Measurements from ENCODE around the gene GPR146. TPM values are rescaled to one million over a fixed set of nuclear protein-coding genes. Genes with fewer than 3 reads are reported as not detected.
"Not testable (repeated sequence)": the region's sequence is repeated elsewhere in the genome, so short reads cannot be mapped to it uniquely, and the experiment has no call there.

Gene GPR146
- total RNA-seq, 1 donor from 2014 or later, result 1.7 TPM

DNA sequence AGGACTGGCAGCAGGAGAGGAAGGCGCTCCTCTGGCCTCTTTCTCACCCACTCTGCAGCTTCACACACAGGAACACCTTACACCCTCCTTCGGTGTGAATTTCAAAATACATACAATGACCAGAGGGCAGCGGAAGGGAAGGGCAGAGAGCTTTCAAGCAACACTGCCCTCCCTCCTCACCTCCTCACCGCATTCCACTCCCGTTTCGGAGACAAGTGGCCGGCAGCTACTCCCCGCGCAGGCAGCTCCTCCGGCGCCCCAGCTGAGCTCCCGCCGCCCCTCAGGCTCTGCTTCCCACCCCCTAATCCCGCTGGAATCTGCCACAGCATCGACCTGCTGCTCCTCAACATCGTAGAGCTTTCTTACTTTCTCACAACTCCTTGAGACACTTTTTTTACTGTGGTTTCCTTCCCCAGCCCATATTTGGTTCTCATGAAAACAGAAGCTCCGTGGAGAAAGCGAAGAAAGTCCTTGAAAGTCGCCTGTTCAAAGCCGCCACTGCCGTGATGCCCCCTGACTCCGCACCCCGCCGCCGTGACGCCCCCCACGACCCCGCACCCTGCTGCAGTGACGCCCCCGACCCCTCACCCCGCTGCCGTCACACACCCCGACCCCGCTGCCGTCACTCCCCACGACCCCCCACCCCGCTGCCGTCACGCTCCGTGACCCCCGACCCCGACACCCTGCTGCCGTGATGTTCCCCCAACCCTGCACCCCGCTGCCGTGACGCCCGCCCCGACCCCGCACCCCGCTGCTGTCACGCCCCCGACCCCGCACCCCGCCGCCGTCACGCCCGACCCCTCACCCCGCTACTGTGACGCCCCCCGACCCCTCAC, 29.0 kb downstream of the GPR146 start:
- DNase-seq (ENCODE audit: low read depth) (no peak), FAIRE-seq (no peak)
- Mint-ChIP-seq H3K27me3 (ENCODE audit: low read depth, unreplicated experiment) (no peaks in the 10 kb centered on the region), H3K4me3 (ENCODE audit: unreplicated experiment) (no peak overlapping the region), H3K9me3 (ENCODE audit: unreplicated experiment) (peaks cover 3% of the 10 kb centered on the region), H3K4me1 (ENCODE audit: low read depth, unreplicated experiment) (peaks cover 5% of the 10 kb centered on the region), H3K36me3 (ENCODE audit: low read depth, unreplicated experiment) (no peaks in the 10 kb centered on the region), H3K27ac (ENCODE audit: unreplicated experiment) (no peak overlapping the region)
- peaks cover 2% of the 10 kb centered on the region for H3K9me3 ChIP-seq (ENCODE audit: insufficient read depth, low read depth, low read length)
- H3K4me2 ChIP-seq (ENCODE audit: low read length), result no peak overlapping the region
- no peak overlapping the region for H2AFZ ChIP-seq (ENCODE audit: low read depth, low read length)
- TF ChIP-seq, protein P1, sequence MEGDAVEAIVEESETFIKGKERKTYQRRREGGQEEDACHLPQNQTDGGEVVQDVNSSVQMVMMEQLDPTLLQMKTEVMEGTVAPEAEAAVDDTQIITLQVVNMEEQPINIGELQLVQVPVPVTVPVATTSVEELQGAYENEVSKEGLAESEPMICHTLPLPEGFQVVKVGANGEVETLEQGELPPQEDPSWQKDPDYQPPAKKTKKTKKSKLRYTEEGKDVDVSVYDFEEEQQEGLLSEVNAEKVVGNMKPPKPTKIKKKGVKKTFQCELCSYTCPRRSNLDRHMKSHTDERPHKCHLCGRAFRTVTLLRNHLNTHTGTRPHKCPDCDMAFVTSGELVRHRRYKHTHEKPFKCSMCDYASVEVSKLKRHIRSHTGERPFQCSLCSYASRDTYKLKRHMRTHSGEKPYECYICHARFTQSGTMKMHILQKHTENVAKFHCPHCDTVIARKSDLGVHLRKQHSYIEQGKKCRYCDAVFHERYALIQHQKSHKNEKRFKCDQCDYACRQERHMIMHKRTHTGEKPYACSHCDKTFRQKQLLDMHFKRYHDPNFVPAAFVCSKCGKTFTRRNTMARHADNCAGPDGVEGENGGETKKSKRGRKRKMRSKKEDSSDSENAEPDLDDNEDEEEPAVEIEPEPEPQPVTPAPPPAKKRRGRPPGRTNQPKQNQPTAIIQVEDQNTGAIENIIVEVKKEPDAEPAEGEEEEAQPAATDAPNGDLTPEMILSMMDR (IDR thresholded peaks at IDR 0.05; ENCODE audit: insufficient read depth, low read depth, low read length), result no peak
- no peak for TF ChIP-seq EZH2 (IDR thresholded peaks at IDR 0.05; ENCODE audit: insufficient read depth, low read length)
- H3K27me3 ChIP-seq (ENCODE audit: insufficient read depth, low read length), result no peaks in the 10 kb centered on the region
- peaks cover 52% of the 10 kb centered on the region for H4K20me1 ChIP-seq (ENCODE audit: insufficient read depth, low read length)
- H3K79me2 ChIP-seq (ENCODE audit: insufficient read depth, low read length), result no peaks in the 10 kb centered on the region
- H3K27ac ChIP-seq (ENCODE audit: low read depth, low read length), result no peak overlapping the region
- H3K4me3 ChIP-seq (ENCODE audit: insufficient read depth, low read depth, low read length), result no peak overlapping the region
- H3K36me3 ChIP-seq (ENCODE audit: insufficient read depth, low read length), result no peaks in the 10 kb centered on the region
- peaks cover 8% of the 10 kb centered on the region for H3K4me1 ChIP-seq (ENCODE audit: insufficient read depth, low read length)
- no peak overlapping the region for H3K9ac ChIP-seq (ENCODE audit: low read length)

DNA sequence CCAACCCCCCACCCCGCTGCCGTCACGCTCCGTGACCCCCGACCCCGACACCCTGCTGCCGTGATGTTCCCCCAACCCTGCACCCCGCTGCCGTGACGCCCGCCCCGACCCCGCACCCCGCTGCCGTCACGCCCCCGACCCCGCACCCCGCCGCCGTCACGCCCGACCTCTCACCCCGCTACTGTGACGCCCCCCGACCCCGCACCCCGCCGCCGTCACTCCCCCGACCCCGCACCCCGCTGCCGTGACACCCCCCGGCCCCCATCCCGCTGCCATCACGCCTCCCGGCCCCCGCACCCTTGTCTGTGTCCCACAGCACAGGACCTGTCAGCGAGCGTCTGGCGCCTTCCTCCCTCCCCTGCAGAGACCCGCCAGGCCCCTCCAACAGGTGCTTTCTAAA, 29.7 kb downstream of the GPR146 start:
- not testable (repeated sequence) for H3K9me3 ChIP-seq (ENCODE audit: insufficient read depth, low read depth, low read length); H3K4me2 ChIP-seq (ENCODE audit: low read length); H3K27me3 Mint-ChIP-seq (ENCODE audit: low read depth, unreplicated experiment); H3K27ac ChIP-seq (ENCODE audit: low read depth, low read length); H3K36me3 Mint-ChIP-seq (ENCODE audit: low read depth, unreplicated experiment); H3K4me3 ChIP-seq (ENCODE audit: insufficient read depth, low read depth, low read length); H3K36me3 ChIP-seq (ENCODE audit: insufficient read depth, low read length); H3K79me2 ChIP-seq (ENCODE audit: insufficient read depth, low read length); H3K4me3 Mint-ChIP-seq (ENCODE audit: unreplicated experiment); FAIRE-seq; H3K4me1 ChIP-seq (ENCODE audit: insufficient read depth, low read length); H3K9ac ChIP-seq (ENCODE audit: low read length); H3K9me3 Mint-ChIP-seq (ENCODE audit: unreplicated experiment); H2AFZ ChIP-seq (ENCODE audit: low read depth, low read length); DNase-seq (ENCODE audit: low read depth); H3K27me3 ChIP-seq (ENCODE audit: insufficient read depth, low read length); H3K4me1 Mint-ChIP-seq (ENCODE audit: low read depth, unreplicated experiment); H3K27ac Mint-ChIP-seq (ENCODE audit: unreplicated experiment)
- H4K20me1 ChIP-seq (ENCODE audit: insufficient read depth, low read length), result peaks cover 53% of the 10 kb centered on the region

DNA sequence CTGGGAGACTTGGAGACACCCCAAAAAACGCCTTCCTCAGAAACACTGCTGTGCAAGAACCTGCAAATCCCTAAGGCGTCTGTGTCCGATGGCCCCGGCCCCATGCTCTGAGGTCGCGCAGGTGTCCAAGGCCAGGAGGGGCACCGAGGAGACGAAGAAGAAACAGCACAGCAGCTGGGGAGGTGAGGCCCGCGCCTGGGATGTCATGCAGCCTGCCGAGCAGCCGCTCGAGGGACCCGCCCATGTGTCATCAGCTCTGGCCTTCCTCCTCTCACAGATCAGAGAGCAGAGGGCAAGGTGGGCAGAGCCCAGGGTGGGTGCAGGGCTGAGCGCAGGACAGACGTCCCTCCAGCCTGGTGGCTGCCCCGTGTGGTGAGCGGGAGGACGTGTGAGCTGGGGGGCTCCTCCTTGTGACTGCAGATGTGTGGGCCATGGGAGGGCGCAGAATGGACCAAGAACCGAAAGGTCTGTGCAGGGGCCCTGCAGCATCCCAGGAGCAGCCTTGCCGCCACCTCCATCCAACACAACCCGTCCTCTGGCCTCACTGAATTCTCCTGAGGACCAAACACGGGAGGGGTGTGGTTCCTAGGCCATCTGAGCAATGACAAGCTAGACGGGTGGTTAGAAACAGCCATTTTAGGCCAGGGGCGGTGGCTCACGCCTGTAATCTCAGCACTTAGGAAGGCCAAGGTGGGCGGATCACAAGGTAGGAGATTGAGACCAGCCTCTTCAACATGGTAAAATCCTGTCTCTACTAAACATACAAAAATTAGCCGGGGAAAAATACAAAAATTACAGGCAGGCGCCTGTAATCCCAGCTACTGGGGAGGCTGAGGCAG, 30.5 kb downstream of the GPR146 start:
- H3K27ac Mint-ChIP-seq (ENCODE audit: unreplicated experiment), result no peak overlapping the region
- H4K20me1 ChIP-seq (ENCODE audit: insufficient read depth, low read length), result peaks cover 61% of the 10 kb centered on the region
- no peak for DNase-seq (ENCODE audit: low read depth)

More for the DNA sequence above, 30.5 kb downstream of the GPR146 start:
- no peak for FAIRE-seq
- no peak overlapping the region for H2AFZ ChIP-seq (ENCODE audit: low read depth, low read length)
- H3K4me1 ChIP-seq (ENCODE audit: insufficient read depth, low read length), result peaks cover 8% of the 10 kb centered on the region
- no peaks in the 10 kb centered on the region for H3K27me3 ChIP-seq (ENCODE audit: insufficient read depth, low read length)
- peaks cover 4% of the 10 kb centered on the region for H3K79me2 ChIP-seq (ENCODE audit: insufficient read depth, low read length)
- peaks cover 2% of the 10 kb centered on the region for H3K36me3 Mint-ChIP-seq (ENCODE audit: low read depth, unreplicated experiment)
- no peaks in the 10 kb centered on the region for H3K36me3 ChIP-seq (ENCODE audit: insufficient read depth, low read length)
- no peak overlapping the region for H3K27ac ChIP-seq (ENCODE audit: low read depth, low read length)
- H3K4me3 ChIP-seq (ENCODE audit: insufficient read depth, low read depth, low read length), result no peak overlapping the region
- peaks cover 2% of the 10 kb centered on the region for H3K9me3 ChIP-seq (ENCODE audit: insufficient read depth, low read depth, low read length)
- TF ChIP-seq, protein P1 (IDR thresholded peaks at IDR 0.05; ENCODE audit: insufficient read depth, low read depth, low read length), result no peak
- H3K9ac ChIP-seq (ENCODE audit: low read length), result no peak overlapping the region
- H3K4me1 Mint-ChIP-seq (ENCODE audit: low read depth, unreplicated experiment), result no peaks in the 10 kb centered on the region
- no peak overlapping the region for H3K4me2 ChIP-seq (ENCODE audit: low read length)
- no peaks in the 10 kb centered on the region for H3K27me3 Mint-ChIP-seq (ENCODE audit: low read depth, unreplicated experiment)
- H3K9me3 Mint-ChIP-seq (ENCODE audit: unreplicated experiment), result peaks cover 3% of the 10 kb centered on the region
- H3K4me3 Mint-ChIP-seq (ENCODE audit: unreplicated experiment), result no peak overlapping the region

Data from astrocyte (in vitro differentiated cells and primary cell).